Stimulated activated CD4-positive, alpha-beta T cell treated with anti-CD3 and anti-CD28 coated beads, TNF-alpha, amount 100 ng/mL, for 4 hours (primary cell): ENCODE data around the gene NOC2L.

Experiments
- DNase-seq, 3 experiments: peaks; one replicate each; pipeline ENCODE4 v3.0.0-alpha.2; 2020; ENCODE audit warnings: low read depth in 3 of 3

Gene NOC2L

DNA sequence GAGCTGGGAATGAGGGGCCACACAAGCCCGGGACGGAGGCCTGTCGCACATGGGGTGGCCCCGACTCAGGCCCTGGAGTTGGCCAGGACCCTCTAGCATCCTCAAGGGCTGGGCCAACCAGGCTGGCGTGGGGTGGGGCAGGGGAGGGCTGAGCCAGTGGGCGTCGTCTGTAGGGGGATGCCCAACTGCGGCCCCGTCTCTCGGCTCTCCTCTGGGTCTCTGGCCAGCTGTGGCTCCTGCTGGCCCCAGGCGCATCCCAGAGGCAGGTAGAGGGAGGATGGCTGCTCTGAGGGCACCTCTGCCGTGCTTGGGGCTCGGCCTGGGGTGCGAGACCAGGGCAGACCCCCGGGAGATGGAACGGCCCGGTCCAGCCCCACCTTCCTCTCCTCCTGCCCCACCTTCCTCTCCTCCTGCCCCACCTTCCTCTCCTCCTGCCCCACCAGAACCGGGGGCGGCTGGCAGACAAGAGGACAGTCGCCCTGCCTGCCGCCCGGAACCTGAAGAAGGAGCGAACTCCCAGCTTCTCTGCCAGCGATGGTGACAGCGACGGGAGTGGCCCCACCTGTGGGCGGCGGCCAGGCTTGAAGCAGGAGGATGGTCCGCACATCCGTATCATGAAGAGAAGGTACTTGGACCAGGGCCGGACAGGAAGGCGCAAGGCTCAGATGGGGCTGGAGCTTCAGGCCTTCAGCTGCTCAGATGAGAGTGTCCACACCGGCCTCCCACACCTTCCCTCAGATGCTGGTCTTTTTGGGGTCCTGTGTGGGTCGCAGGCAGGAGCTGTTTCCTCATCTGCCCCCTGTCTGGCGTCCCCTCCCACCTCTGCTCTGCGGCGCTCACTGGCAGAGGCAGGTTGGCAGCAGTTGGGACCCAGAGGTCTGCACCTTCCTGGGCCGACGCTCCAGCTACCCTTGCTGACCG lies 29.1 kb downstream of the NOC2L start:
- DNase-seq: no peak

DNA sequence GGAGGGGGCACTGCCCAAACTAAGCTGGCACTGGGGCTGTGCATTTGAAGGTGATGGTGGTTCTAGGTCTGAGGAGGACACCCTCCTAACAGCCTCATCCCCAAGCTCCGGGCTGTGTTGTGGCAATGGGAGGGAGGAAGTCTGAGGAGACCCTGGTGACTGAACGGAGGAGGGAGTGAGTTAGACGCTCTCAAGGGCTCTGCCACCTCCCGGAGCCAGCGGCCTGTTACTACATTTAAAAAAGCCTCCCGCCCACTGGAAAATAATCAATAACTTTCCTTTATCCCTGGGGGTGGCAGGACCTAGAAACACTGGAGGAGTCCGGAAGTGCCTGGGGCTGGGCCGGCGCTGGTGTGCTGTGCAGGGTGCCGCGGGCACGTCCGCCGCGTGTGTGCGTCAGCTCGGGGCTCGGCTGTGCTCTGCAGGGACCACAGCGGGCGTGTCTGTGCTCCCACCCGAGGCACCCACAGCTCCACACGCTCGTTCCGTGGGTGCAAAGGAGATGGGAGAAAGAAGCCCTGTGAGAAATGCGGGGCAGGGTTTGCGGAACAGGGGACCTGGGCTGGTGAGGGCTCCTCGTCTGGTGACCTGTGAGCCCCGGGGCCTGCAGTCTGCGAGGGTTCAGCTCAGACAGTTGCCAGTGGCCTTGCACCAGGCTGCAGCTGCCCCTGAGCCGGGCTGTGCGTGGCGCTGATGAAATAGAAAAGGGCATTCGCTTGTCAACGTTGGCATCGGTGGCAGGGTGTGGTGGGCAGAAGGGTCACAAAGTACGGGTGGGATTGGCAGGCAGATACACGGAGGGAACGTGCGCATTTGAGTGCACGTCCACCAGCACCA lies 30.0 kb downstream of the NOC2L start:
- no peak for DNase-seq

DNA sequence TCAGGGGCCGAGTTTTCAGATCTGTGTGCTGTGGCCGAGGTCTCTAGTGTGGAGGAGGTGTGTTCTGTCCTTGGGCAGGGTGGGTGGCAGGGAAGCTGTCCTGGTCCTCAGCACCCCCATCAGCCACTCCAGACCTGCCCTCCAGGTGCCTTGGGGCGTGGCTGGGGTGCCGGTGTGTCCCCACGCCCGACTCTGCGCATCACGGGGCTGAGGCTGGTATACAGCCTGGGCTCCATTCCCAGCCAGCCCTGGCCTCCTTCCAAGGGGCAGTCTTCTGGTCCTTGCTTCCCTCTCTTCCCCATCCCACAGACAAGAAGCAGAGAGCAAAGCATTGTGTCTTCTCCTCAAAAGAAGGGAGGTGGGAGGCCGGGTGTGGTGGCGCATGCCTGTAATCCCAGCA lies 31.3 kb downstream of the NOC2L start:
- no peak for DNase-seq

DNA sequence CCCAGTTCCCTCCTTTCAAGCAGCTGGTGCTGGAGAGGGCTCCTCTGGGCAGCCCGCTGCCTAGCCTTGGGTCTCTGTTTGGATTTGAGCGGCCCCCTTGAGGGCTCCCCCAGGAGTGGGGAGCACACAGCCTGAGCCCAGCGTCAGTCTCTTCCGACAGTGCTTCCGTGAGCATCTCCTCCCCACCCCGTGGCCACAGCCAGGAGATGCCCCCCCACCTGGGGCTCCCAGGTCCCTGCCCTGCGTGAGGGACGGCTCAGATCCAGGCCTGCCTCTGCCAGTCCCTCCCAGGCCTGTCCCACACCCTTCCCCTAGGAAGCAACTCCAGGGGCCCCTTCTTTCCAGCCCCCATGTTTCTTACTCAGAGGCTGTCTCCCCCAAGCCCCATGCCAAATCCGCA lies 31.8 kb downstream of the NOC2L start:
- no peak for DNase-seq

GRCh38 chr1:925561-926421 lies 33.3 kb downstream of the NOC2L start:
- DNase-seq: no peak

GRCh38 chr1:924656-925560 lies 34.1 kb downstream of the NOC2L start:
- no peak for DNase-seq

DNA sequence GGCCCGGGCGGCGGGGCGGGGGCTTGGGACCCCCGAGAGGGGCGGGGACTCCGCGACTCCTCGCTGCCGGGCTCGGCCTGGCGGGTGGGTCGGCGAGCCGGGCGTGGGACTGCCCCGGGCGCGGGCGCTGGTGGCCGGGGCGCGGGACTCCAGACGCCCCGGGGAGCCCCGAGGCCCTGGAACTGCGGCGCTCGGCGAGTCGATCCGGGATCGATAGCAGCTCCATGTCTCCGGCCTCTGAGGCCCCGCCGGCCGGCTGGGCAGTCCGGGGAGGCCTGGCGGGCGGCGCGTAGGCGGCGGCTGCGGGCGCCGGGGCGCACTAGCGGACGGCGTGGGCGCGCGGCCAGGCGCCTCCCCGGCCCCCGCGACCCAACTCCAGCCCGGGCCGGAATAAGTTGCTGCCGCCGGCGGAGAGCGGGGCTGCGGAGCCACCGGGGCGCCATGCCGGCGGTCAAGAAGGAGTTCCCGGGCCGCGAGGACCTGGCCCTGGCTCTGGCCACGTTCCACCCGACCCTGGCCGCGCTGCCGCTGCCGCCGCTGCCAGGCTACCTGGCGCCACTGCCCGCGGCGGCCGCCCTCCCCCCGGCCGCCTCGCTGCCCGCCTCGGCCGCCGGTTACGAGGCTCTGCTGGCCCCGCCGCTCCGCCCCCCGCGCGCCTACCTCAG lies 34.9 kb downstream of the NOC2L start:
- DNase-seq: no peak

DNA sequence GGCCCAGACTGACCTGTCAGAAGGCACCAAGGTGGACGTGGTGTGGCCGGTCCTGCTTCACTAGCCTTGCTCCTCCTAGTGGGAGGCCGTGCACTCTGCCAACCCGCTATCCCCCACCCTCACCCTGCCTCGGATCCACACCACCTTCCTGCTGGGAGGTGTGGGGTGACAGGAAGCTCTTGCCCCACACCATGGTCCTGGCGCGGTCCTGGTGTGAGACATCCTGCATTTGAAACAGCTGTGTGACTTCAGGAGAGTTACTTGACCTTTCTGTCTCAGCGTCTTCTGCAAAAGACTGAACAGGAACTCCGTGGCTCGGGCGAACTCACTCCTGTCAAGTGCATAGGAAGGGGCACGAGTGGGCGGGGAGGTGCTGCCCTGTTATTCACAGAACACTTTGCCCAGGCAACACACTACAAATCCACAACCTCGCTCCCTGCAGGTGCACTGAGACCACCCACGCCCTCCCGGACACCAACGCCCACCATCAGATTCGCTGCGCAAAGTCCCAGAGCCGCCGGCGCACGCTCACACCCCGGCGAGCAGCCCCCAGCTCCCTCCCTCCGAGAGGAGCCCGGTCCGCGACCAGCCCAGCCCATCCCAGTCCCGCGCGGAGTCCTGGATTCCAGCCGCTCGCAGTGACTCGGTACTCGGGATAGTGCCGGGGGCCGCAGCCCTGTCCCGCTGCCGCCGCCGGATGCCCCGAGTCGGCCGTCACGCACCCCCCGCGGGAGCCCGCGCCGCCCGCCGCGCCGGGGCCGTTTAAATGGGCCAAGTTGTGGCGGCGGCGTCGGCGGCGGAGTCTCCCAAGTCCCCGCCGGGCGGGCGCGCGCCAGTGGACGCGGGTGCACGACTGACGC lies 35.7 kb downstream of the NOC2L start, which contains the start of gene SAMD11:
Gene SAMD11, plus strand, starts transcription at position 793 of the 860 bp plus-strand sequence. CDS start 509 bp downstream, outside the sequence.
- DNase-seq: peak in 2 of 3 experiments; percentile 35 to 37

DNA sequence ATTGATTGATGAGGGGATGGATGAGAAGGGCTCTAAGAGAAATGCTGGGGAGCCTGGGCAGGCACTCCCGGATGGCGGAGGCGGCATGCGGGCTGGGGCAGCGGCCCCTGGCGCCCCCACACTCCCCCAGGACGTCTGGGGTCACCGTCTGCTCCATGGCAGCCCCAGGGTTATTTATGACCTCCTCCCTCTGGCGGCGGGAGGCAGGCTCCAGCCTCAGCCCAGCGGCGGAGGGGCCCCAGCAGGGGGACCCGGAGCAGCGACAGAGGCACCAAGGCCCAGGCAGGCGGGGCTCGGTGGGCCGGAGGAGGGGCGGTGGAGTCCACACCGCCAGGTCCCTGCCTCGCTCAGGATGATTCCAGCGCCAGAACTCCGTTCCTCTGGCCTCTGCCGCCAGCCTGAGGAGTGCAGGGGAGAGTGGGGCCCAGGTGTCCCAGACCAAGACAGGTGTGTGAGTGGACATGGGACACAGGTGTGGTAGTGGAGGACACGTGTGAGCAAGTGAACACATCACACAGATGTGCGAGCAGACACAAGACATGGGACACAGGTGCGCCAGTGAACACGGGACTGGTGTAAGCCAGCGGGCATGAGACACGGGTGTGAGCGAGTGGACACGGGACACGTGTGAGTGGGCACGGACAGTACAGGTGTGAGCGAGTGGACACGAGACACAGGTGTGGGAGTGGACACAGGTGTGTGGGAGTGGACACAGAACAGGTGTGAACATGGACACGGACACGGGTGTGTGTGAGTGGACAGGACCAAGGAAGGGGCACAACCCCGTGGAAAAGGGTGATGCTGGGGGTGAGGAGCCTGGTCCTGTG lies 37.8 kb downstream of the NOC2L start:
- DNase-seq: no peak

DNA sequence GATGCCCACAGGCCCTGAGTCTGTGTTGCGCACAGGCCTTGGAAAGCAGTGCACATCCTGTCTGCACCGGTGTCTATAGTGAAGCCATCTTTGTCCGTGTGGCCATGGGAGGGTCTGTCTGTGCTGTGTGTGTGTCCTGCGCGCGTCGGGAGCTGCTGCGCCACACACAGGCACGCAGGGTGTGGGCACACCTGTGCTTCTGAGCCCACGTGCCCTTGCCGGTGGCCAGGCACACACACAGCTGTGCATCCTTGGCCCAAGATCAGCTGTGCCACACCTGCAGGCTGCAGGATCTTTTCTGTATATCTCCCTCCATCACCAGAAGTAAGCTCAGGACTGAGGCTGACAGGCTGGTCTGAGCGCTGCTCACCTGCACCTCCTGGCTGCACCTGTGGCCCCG lies 38.5 kb downstream of the NOC2L start:
- no peak for DNase-seq

DNA sequence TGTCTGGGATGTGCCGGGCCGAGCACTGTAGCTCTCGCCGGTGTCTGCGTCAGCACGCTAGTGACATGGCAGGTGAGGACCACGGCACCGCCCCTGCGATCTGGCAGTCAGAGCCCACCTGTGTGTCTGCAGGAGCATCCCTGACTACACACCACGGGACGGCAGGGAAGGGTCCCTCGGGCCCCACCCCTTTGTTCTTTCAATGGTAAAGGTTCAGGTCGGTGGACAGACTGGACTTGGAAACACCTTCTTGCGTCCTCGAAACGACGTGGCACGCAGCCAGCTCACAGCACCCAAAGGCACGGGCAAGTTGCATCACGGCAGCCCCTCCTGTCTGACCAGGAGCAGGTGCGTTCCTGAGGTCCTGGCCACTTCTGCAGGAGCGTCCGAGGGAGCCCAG lies 39.0 kb downstream of the NOC2L start:
- DNase-seq: no peak

GRCh38 chr1:919271-919872 lies 39.7 kb downstream of the NOC2L start:
- DNase-seq: no peak

GRCh38 chr1:918843-919242 lies 40.2 kb downstream of the NOC2L start:
- no peak for DNase-seq

DNA sequence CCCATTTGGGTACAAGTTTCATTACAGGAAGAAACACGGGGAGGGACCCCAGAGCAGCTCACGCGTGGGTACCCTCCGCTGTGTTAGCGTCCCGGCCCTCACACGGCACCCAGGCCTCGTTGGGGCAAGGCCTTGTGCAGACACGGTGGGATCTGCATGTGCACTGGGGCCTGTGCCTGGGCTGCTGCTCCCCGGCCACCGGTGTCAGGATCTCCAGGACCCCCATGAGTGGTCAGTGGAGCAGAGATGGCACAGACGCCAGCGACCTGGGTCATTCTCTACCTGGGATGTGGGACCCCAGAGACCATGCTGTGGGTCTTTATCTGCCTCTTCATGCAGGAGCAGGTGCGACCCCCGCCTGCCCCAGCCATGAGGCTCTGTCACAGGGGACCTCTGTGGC lies 40.7 kb downstream of the NOC2L start:
- DNase-seq: no peak

- no peak for DNase-seq
Observed at GRCh38 chr1:917466-918091, 41.5 kb downstream of the NOC2L start.

GRCh38 chr1:917076-917459 lies 42.0 kb downstream of the NOC2L start:
- DNase-seq: no peak
